D721Med (cell line): ENCODE data around the gene SLC17A7.

Experiments used
- DNase-seq: peaks from one replicate; pipeline ENCODE4 v3.0.0; 2011; ENCODE audit warnings: low spot score; ENCODE audit not compliant: insufficient read length
- FAIRE-seq: peaks from 2 replicates; lab custom pipeline; 2011; peaks lifted over from hg19 to GRCh38; lab: Jason Lieb, UNC
- CTCF ChIP-seq: IDR thresholded peaks from 2 replicates; pipeline ENCODE4 v1.5.1; 2012; ENCODE audit warnings: mild to moderate bottlenecking, control low read depth; ENCODE audit not compliant: insufficient read depth; ENCODE audit errors: missing control alignments

SLC17A7 gene

GRCh38 chr19:49421878-49422202, 19.5 kb downstream of the SLC17A7 start:
- no peak for FAIRE-seq
- no peak for DNase-seq
- TF ChIP-seq CTCF, result no peak

DNA sequence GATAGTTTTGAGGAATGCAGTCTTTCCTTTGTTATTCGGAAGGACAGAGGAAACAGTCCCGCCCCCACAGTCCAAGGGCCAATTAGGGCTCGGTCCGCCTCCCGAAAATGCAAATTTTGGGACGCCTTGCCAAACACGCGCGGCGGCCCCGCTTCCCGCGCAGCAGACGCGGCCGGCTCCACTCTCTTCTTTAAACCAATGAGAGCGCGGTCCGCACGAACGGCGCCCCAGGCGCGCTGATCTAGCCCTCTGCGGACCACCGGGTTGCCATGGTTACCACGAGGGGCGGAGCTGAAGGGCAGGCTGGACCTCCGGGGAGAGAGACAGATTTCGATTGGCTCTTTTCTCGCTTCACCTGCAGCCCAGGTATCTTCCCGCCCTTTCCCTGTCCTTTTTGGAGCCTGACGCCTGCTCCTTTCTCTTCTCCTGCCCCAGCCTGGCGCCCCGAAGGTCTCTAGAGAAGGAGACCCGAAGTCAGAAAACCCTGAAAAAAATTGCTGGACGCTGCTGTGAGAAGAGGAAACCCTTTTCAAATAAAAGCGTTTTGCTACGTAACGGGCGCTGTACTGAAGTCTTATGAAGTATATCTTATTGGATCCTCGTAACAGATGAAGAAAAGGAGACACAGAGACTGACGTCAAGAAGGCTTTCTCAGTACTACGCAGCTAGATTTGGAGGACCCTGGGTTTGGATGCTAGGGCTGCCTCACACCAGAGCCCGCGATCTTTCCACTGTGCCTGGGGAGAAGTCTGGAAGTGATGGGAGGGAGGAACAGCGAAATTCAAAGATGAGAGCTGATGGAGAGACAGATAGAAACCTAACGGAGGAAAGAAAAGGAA, 20.1 kb downstream of the SLC17A7 start:
- TF ChIP-seq CTCF, result no peak
- FAIRE-seq (no peak), DNase-seq (peak; percentile 77)

DNA sequence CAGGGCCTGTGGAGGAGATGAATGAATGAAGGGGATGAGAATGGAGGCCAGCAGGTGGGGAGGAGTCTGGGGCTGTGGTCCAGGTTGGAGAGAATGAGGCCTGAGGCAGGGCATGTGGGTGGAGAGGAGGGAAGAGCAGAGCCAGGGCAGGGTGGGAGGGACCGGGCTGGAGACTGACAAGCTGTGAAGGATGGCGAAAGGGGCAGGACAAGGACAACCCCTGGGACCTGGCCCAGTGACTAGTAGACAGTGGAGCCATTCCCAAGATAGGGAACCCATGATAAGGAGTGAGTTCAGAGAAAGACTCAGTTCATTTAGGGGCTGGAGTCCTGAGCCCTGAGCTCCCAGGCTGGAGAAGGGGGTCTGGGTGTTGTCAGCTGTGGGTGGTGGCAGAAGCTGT, 21.1 kb downstream of the SLC17A7 start:
- DNase-seq (no peak), FAIRE-seq (no peak)
- no peak for TF ChIP-seq CTCF

- FAIRE-seq (no peak), DNase-seq (no peak)
- TF ChIP-seq CTCF, result no peak
Observed at GRCh38 chr19:49419173-49419572, 22.2 kb downstream of the SLC17A7 start.

DNA sequence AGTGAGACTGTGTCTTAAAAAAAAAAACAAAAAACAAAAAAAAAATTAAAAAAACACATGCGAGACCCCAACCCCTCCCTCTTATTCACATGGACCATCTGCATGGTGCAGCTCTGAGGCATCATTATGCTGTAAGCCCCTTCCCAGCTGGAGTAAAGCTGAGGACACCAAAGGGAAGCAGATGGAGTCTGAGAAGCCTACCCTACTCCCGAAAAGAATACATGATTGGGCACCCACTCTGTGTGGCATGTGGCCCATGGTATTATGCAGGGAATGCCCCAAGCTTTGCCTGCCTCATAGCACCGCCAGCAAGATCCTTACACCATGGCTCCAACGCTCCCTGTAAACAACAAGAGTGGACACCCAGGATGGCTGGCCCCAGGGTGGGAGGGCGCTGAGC, 22.8 kb downstream of the SLC17A7 start:
- DNase-seq, result no peak
- TF ChIP-seq CTCF, result no peak
- no peak for FAIRE-seq

GRCh38 chr19:49417088-49417487, 24.2 kb downstream of the SLC17A7 start:
- FAIRE-seq (no peak), DNase-seq (no peak)
- no peak for TF ChIP-seq CTCF

GRCh38 chr19:49415810-49416200, 25.5 kb downstream of the SLC17A7 start:
- TF ChIP-seq CTCF, result no peak
- no peak for DNase-seq
- FAIRE-seq, result no peak
